Measurements from ENCODE around the gene C2orf72. TPM values are rescaled to one million over a fixed set of nuclear protein-coding genes. Genes with fewer than 3 reads are reported as not detected.

The C2orf72 gene
- total RNA-seq, 1 donor from 2014 or later, result 0.05 TPM

DNA sequence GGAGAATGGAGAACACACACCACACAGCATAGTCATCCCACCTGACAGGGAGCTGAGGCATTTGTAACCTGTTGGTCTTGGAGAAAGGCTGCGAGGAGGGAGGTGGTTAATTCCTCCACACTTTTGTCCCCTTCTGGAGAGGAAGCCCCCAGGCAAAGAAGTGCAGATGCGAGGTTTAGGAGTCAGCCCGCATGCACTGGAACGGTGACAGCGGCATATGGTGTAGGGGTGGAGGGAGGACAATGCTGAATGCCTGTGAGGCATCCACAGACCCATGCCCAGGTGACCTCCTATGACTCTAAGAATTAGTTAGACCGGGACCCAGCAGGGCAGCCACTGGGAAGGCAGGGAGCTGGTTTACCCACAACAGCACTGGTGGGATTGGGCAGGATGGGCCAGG is 29.2 kb upstream of the C2orf72 start:
- intact Hi-C loops (cut with micrococcal nuclease), result no loop called here
- Histone ChIP-seq H3K27ac (replicated peaks) (no peak overlapping the region), H3K36me3 (no peaks in the 10 kb centered on the region), H3K27me3 (ENCODE audit: low read depth) (peaks cover 51% of the 10 kb centered on the region), H3K4me1 (no peaks in the 10 kb centered on the region), H3K4me3 (no peak overlapping the region), H3K9me3 (replicated peaks) (no peaks in the 10 kb centered on the region)
- no peak for TF ChIP-seq CTCF (IDR thresholded peaks at IDR 0.05; ENCODE audit: borderline replicate concordance)
- no peak for DNase-seq

GRCh38 chr2:231009236-231009919 is 27.9 kb upstream of the C2orf72 start:
- no peak for DNase-seq
- intact Hi-C loops (cut with micrococcal nuclease), result no loop called here
- Histone ChIP-seq H3K9me3 (replicated peaks) (no peaks in the 10 kb centered on the region), H3K27ac (replicated peaks) (no peak overlapping the region), H3K36me3 (no peaks in the 10 kb centered on the region), H3K27me3 (ENCODE audit: low read depth) (peaks cover 56% of the 10 kb centered on the region), H3K4me1 (no peaks in the 10 kb centered on the region), H3K4me3 (no peak overlapping the region)
- TF ChIP-seq CTCF (IDR thresholded peaks at IDR 0.05; ENCODE audit: borderline replicate concordance), result no peak

DNA sequence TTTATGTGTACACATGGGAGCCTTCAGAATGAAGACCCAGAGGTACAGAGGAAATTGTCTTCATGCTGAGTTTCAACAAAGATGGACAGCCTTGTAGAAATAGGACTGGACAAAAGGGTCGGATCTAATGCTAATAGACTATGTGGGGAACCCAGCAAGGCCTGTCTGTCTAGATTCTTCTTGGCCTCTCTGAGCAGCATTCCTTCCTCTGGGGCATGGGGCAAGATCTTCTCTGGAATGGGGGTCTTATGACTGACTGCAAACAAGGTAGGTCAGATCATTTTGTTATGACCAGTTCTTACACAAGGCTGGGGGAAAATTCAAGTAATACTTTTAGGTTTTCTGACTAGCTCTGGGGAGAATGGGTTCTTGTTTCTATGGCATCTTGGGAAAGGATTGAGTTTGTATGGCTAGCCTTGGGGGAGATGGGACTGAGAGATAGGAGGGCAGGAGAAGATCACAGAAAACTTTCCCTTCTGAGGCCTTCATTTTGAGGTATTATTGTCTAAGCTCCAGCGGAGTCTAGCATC is 27.1 kb upstream of the C2orf72 start:
- no peaks in the 10 kb centered on the region for H3K36me3 ChIP-seq
- no peak overlapping the region for H3K4me3 ChIP-seq
- intact Hi-C loops (cut with micrococcal nuclease), result no loop called here

GRCh38 chr2:231011526-231011925 is 25.8 kb upstream of the C2orf72 start:
- Histone ChIP-seq H3K4me3 (no peak overlapping the region), H3K9me3 (replicated peaks) (no peaks in the 10 kb centered on the region), H3K36me3 (no peaks in the 10 kb centered on the region), H3K27me3 (ENCODE audit: low read depth) (peaks cover 76% of the 10 kb centered on the region), H3K27ac (replicated peaks) (no peak overlapping the region), H3K4me1 (no peaks in the 10 kb centered on the region)
- no peak for TF ChIP-seq CTCF (IDR thresholded peaks at IDR 0.05; ENCODE audit: borderline replicate concordance)
- DNase-seq, result no peak
- intact Hi-C loops (cut with micrococcal nuclease), result no loop called here

More for the DNA sequence above, 27.1 kb upstream of the C2orf72 start:
- Histone ChIP-seq H3K4me1 (no peaks in the 10 kb centered on the region), H3K27me3 (ENCODE audit: low read depth) (peaks cover 65% of the 10 kb centered on the region), H3K27ac (replicated peaks) (no peak overlapping the region), H3K9me3 (replicated peaks) (no peaks in the 10 kb centered on the region)
- no peak for DNase-seq
- no peak for TF ChIP-seq CTCF (IDR thresholded peaks at IDR 0.05; ENCODE audit: borderline replicate concordance)

- intact Hi-C loops (cut with micrococcal nuclease), result no loop called here
- no peaks in the 10 kb centered on the region for H3K9me3 ChIP-seq (replicated peaks)
- H3K4me1 ChIP-seq, result no peaks in the 10 kb centered on the region
- H3K27ac ChIP-seq (replicated peaks), result no peak overlapping the region
- H3K36me3 ChIP-seq, result no peaks in the 10 kb centered on the region
- no peak for TF ChIP-seq CTCF (IDR thresholded peaks at IDR 0.05; ENCODE audit: borderline replicate concordance)
- DNase-seq, result no peak
- peaks cover 81% of the 10 kb centered on the region for H3K27me3 ChIP-seq (ENCODE audit: low read depth)
- no peak overlapping the region for H3K4me3 ChIP-seq
These were observed 24.9 kb upstream of the C2orf72 start for GRCh38 chr2:231012463-231012862.
